Measurements from ENCODE around the gene EPHA3.

DNA sequence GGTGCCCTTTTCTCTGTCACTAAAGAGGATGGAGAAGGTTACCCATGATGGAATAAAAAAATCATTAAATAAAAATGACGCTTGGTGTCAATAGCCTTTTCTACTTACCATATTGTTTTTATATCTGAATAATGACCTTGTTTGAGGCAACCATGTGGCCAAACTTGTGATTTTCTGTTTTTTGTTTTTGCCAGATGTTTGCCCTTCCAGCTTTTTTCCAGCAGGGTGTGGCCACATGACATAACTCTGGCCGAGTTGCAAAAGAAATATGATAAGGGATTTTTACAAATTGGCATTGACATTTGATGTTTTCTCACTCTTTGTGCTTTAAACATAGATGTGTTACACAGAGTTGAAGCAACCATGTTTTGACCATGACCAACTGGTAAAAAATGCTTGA, 39.7 kb upstream of the EPHA3 start:
- TF ChIP-seq GATA1 (IDR thresholded peaks at IDR 0.05; ENCODE audit: low read depth, low read length) (no peak), POLR2A (IDR thresholded peaks at IDR 0.05; ENCODE audit: low read length) (no peak)

Data from erythroblast (primary cell).